Stomach (tissue), 9 donors: ENCODE data around the gene ZFPM1. TPM values are rescaled to one million over a fixed set of nuclear protein-coding genes. Genes with fewer than 3 reads are reported as not detected.
A peak's percentile ranks its signal among the peaks of the same experiment; 100 is the strongest.

ENCODE experiments used
- DNase-seq, 2 donors: peaks; one replicate each; pipeline versions ENCODE4 v3.0.0 to v3.0.0-alpha.2; 2013 to 2019
- H3K27ac ChIP-seq, 5 donors: fragments of 200-600 bp in 4 of 5; sonication (generic) in 4 of 5; one replicate each; pipeline ENCODE4 v1.5.1; 2013 to 2019; ENCODE audit warnings: mild to moderate bottlenecking in 1 of 5, moderate library complexity in 1 of 5
- H3K27me3 ChIP-seq, 3 donors: fragments of 200-600 bp; sonication (generic); one replicate each; pipeline ENCODE4 v1.5.1; 2017 to 2019; ENCODE audit warnings: mixed run types in 1 of 3
- H3K36me3 ChIP-seq, 4 donors: fragments of 200-600 bp; sonication (generic); 1 replicate in 3 of 4; 2 replicates in 1 of 4; pipeline ENCODE4 v1.5.1; 2016 to 2019
- H3K4me1 ChIP-seq, 4 donors: fragments of 200-600 bp; sonication (generic); one replicate each; pipeline ENCODE4 v1.5.1; 2016 to 2019
- H3K4me3 ChIP-seq, 4 donors: fragments of 200-600 bp; sonication (generic) in 3 of 4; one replicate each; pipeline ENCODE4 v1.5.1; 2016 to 2019; ENCODE audit warnings: mild to moderate bottlenecking in 1 of 4
- H3K9me3 ChIP-seq, 4 donors: fragments of 200-600 bp; sonication (generic); one replicate each; pipeline ENCODE4 v1.5.1; 2016 to 2019
- CTCF ChIP-seq, 7 experiments: fragments of 450-650 bp in 4 of 7; fragments of 200-600 bp in 3 of 7; sonication (generic) in 3 of 7; IDR thresholded peaks; one replicate each; pipeline ENCODE4 v1.5.1; 2016 to 2019; ENCODE audit warnings: antibody characterized with exemption in 7 of 7, control low read depth in 2 of 7, mild to moderate bottlenecking in 1 of 7
- EP300 ChIP-seq: sonication (generic); formaldehyde crosslinking; IDR thresholded peaks from one replicate; pipeline ENCODE4 v1.6.1; 2017; ENCODE audit warnings: antibody characterized with exemption
- POLR2A ChIP-seq, 4 donors: fragments of 450-650 bp; IDR thresholded peaks; one replicate each; pipeline ENCODE4 v1.6.1; 2016; ENCODE audit warnings: antibody characterized with exemption in 4 of 4, control low read depth in 2 of 4, mild to moderate bottlenecking in 1 of 4, moderate library complexity in 1 of 4
- POLR2AphosphoS5 ChIP-seq, 3 donors: sonication (generic); formaldehyde crosslinking; IDR thresholded peaks; one replicate each; pipeline ENCODE4 v1.6.1; 2016; ENCODE audit warnings: antibody characterized with exemption in 3 of 3
- WGBS, 5 donors: extraction: QIAGEN DNeasy Blood & Tissue Kit in 3 of 5; methylation state at CpG; one replicate each; pipeline versions ENCODE4 v1.1.5 to v1.1.7; 2013 to 2018; 5-methylcytosine and 5-hydroxymethylcytosine counted together
- intact Hi-C: fragments of 100-400 bp; cut with DNase I; formaldehyde crosslinking; loops from one replicate; pipeline ENCODE4 v1.15.1; 2023; ENCODE audit warnings: low total_unique reads
- polyA plus RNA-seq, 3 donors: library from polyadenylated mRNA; stranded (reverse); fragments of 200-250 nt; gene quantifications; one replicate each; pipeline ENCODE4 v1.2.3, GENCODE V29; 2013
- total RNA-seq, 5 donors: library from RNA; depleted of rRNA; stranded (reverse); fragments of >200 nt; gene quantifications; one replicate each; pipeline versions ENCODE4 v1.1.0 to v1.2.3, GENCODE V29; 2014 to 2016
- donor health status: healthy with polysubstance abuse.
- donor health status: Bipolar disorder and iron deficiency.
- donor health status: healthy.

Gene ZFPM1
- total and polyA plus RNA-seq, 8 donors, result 3.9 to 85.7 (median 12.9) TPM

DNA sequence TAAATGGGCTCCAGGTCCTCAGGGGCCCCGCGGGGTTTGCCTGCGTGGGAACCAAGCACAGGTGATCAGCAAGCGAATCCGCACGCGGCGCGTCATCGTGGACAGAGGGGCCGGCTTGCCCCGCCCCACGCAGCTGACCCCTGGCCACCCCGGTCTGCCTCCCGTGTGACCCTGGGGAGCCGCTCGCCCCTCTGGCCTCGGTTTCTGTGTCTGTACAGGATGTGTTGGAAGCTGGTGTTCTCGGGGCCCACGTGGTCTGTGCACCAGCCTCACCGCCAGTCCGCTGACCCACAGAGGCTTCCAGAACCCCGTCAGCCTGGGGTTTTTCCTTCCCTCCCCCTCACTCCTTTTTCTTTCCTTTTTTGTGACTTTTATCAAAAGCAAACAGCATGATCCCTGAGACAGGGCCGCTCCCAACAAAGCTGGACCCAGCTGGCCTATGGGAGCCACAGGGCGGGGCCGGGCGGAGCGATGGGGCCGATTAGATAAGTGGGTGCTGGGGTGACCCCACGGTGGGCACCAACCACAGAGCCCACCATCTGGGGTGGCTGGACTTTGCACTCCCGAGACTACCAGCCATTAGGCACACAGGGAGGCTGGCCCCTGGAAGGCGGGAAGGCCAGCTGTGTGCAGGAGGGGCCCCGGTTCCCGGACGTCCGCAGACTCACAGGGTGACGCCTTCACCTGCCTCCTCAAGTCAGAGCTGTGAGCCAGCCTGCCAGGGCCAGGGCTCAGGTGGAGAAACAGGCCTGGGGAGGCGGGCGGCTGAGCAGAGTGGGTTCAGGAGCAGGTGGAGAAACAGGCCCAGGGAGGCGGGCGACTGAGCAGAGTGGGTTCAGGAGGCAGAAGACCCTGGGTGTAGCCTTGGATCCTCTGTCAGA, 56.0 kb downstream of the ZFPM1 start:
- Histone ChIP-seq H3K4me3 (no peak overlapping the region), H3K4me1 (peaks cover 71 to 99% (median 93%) of the 10 kb centered on the region in 4 donors), H3K36me3 (peaks cover 0 to 6% (median 0%) of the 10 kb centered on the region in 4 donors), H3K27ac (peak overlapping the region; percentile 79 to 96 (median 87)), H3K27me3 (peaks cover 0 to 45% (median 0%) of the 10 kb centered on the region in 3 donors), H3K9me3 (no peaks in the 10 kb centered on the region)
- 40 to 63% (median 45%) methylated on average over 21 to 41 of the region's 41 CpGs for WGBS, 5 donors
- TF ChIP-seq EP300, result no peak
- TF ChIP-seq POLR2AphosphoS5 (IDR thresholded peaks at IDR 0.05), result peak in 2 of 3 donors; percentile 78 to 79
- no peak for TF ChIP-seq CTCF (IDR thresholded peaks at IDR 0.05)
- peak in 1 of 4 donors; percentile 36 for TF ChIP-seq POLR2A (IDR thresholded peaks at IDR 0.05)
- DNase-seq, result peak; percentile 92 to 93
- intact Hi-C loops, result no loop called here

DNA sequence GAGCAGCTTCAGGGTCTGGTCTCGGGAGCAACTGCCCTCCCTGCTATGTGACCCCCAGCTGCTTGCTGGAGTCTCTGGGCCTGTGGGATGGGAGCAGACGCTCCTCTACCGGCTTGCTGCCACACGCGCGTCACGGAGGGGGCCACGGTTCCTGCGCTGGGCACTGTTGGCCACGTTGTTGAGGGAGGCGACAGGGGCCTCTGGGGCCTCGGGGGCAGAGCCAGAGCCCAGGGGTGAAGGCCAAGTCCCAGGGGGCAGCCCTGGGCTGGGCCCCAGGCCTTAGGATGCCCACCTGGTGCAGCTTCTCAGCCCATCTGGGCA, 56.6 kb downstream of the ZFPM1 start:
- Histone ChIP-seq H3K27me3 (peaks cover 0 to 51% (median 0%) of the 10 kb centered on the region in 3 donors), H3K36me3 (peaks cover 0 to 11% (median 3%) of the 10 kb centered on the region in 4 donors), H3K4me3 (no peak overlapping the region), H3K27ac (peak overlapping the region; percentile 79 to 96 (median 87)), H3K4me1 (peaks cover 65 to 97% (median 88%) of the 10 kb centered on the region in 4 donors), H3K9me3 (no peaks in the 10 kb centered on the region)
- intact Hi-C loops, result no loop called here
- TF ChIP-seq POLR2AphosphoS5 (IDR thresholded peaks at IDR 0.05) (no peak), EP300 (no peak), POLR2A (IDR thresholded peaks at IDR 0.05) (no peak), CTCF (IDR thresholded peaks at IDR 0.05) (no peak)
- DNase-seq, result no peak
- WGBS, 5 donors, result 35 to 74% (median 43%) methylated on average over 8 to 12 of the region's 12 CpGs

- peaks cover 0 to 57% (median 0%) of the 10 kb centered on the region in 3 donors for H3K27me3 ChIP-seq
- H3K4me1 ChIP-seq, result peaks cover 59 to 90% (median 82%) of the 10 kb centered on the region in 4 donors
- peaks cover 0 to 13% (median 8%) of the 10 kb centered on the region in 4 donors for H3K36me3 ChIP-seq
- no peak for TF ChIP-seq EP300
- intact Hi-C loops, result no loop called here
- no peaks in the 10 kb centered on the region for H3K9me3 ChIP-seq
- DNase-seq, result peak in 1 of 2 donors; percentile 53
- no peak overlapping the region for H3K4me3 ChIP-seq
- 36 to 48% (median 42%) methylated on average over 11 to 26 of the region's 26 CpGs for WGBS, 5 donors
- peak overlapping the region; percentile 79 to 96 (median 87) for H3K27ac ChIP-seq
Measured at GRCh38 chr16:88510091-88510994, 57.3 kb downstream of the ZFPM1 start.

GRCh38 chr16:88511060-88511459, 58.0 kb downstream of the ZFPM1 start:
- intact Hi-C loops, result no loop called here
- Histone ChIP-seq H3K4me1 (peaks cover 52 to 84% (median 74%) of the 10 kb centered on the region in 4 donors), H3K27me3 (peaks cover 0 to 64% (median 0%) of the 10 kb centered on the region in 3 donors), H3K4me3 (no peak overlapping the region), H3K27ac (peak overlapping the region; percentile 79 to 96 (median 87)), H3K36me3 (peaks cover 0 to 17% (median 10%) of the 10 kb centered on the region in 4 donors), H3K9me3 (no peaks in the 10 kb centered on the region)
- TF ChIP-seq POLR2A (IDR thresholded peaks at IDR 0.05), result no peak
- no peak for TF ChIP-seq POLR2AphosphoS5 (IDR thresholded peaks at IDR 0.05)
- TF ChIP-seq EP300, result no peak
- no peak for TF ChIP-seq CTCF (IDR thresholded peaks at IDR 0.05)
- 87 to 94% (median 90%) methylated on average over 3 to 7 of the region's 7 CpGs for WGBS, 5 donors
- no peak for DNase-seq
